Activated CD4-positive, alpha-beta memory T cell treated with anti-CD3 and anti-CD28 coated beads for 36 hours (primary cell): Measurements from ENCODE around the gene VPS9D1. TPM values are rescaled to one million over a fixed set of nuclear protein-coding genes. Genes with fewer than 3 reads are reported as not detected.
"Not testable (repeated sequence)": the region's sequence is repeated elsewhere in the genome, so short reads cannot be mapped to it uniquely, and the experiment has no call there.

ENCODE experiments used
- CTCF ChIA-PET: fragments of 350-600 bp; sonication (Branson Sonifier 250); formaldehyde crosslinking; loops from one replicate; lab custom pipeline; 2021; ENCODE audit warnings: antibody characterized with exemption, inconsistent platforms; lab: Charles Lee
- POLR2A ChIA-PET: fragments of 350-600 bp; sonication (Branson Sonifier 250); formaldehyde crosslinking; loops from one replicate; lab custom pipeline; 2021; ENCODE audit warnings: antibody characterized with exemption; lab: Charles Lee
- DNase-seq: peaks from one replicate; pipeline ENCODE4 v3.0.0-alpha.2; 2020
- H3K27ac Mint-ChIP-seq: one replicate; pipeline ENCODE4 v1.8.0; 2021; ENCODE audit warnings: mixed read lengths
- H3K27me3 Mint-ChIP-seq: one replicate; pipeline ENCODE4 v1.8.0; 2021; ENCODE audit warnings: mixed read lengths
- H3K36me3 Mint-ChIP-seq: one replicate; pipeline ENCODE4 v1.8.0; 2021; ENCODE audit warnings: mixed read lengths
- H3K4me1 Mint-ChIP-seq: one replicate; pipeline ENCODE4 v1.8.0; 2021; ENCODE audit warnings: low read depth, mixed read lengths
- H3K4me3 Mint-ChIP-seq: one replicate; pipeline ENCODE4 v1.8.0; 2021; ENCODE audit warnings: mild to moderate bottlenecking, mixed read lengths
- H3K9me3 Mint-ChIP-seq: one replicate; pipeline ENCODE4 v1.8.0; 2021; ENCODE audit warnings: mixed read lengths
- intact Hi-C: fragments of 100-400 bp; cut with micrococcal nuclease; formaldehyde crosslinking; loops from one replicate; pipeline ENCODE4 v1.15.1; 2023
- total RNA-seq, 2 experiments: library from RNA; stranded (reverse); gene quantifications; one replicate each; pipeline ENCODE4 v1.2.3, GENCODE V29; 2021

Gene VPS9D1
- total RNA-seq, 2 experiments from 2014 or later = 2.9 to 3.2 TPM

DNA sequence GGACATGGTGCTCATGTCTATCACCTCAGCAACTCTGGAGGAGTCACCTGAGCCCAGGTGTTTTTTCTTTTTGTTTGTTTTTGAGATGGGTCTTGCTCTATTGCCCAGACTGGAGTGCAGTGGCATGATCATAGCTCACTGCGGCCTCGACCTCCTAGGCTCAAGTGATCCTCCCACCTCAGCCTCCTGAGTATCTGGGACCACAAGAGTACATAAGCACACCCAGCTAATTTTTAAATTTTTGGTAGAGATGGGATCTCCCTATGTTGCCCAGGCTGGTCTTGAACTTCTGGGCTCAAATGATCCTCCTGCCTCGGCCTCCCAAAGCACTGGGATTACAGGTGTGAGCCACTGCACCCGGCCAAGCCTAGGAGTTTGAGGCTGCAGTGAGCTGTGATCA is 31.1 kb downstream of the VPS9D1 start:
- intact Hi-C loops, H3K4me3 Mint-ChIP-seq, POLR2A ChIA-PET, H3K27me3 Mint-ChIP-seq, H3K9me3 Mint-ChIP-seq, DNase-seq, H3K27ac Mint-ChIP-seq: not testable (repeated sequence)
- Mint-ChIP-seq H3K36me3 (peaks cover 20% of the 10 kb centered on the region), H3K4me1 (peaks cover 15% of the 10 kb centered on the region)
- CTCF ChIA-PET = interaction anchor here (0.9 kb wide), 1 partner anchor 11 kb away, joined by 6 read pairs; no protein-coding TSS in a partner anchor

DNA sequence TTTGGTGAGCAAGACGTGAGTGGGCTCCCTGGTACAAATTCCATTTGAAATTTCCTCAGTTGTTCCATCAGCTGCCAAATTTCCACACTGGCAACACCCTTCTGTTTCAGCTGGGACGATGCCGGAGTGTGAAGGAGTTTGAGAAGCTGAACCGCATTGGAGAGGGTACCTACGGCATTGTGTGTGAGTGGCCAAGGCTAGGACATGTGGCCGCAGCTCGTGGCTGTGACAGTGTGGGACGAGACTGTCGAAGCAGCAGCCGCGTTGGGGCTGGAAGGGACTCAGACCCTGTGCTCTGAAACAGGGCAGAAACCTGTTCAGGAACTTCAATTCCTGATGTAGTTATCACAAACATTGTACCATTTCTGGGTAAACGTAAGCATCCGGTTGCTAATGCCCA is 31.6 kb downstream of the VPS9D1 start:
- H3K27ac Mint-ChIP-seq = no peak overlapping the region
- ChIA-PET CTCF (interaction anchor here (0.9 kb wide), 1 partner anchor 11 kb away, joined by 6 read pairs; no protein-coding TSS in a partner anchor), POLR2A (no interaction called here)
- no peaks in the 10 kb centered on the region for H3K27me3 Mint-ChIP-seq
- H3K9me3 Mint-ChIP-seq = no peaks in the 10 kb centered on the region
- no peak overlapping the region for H3K4me3 Mint-ChIP-seq
- intact Hi-C loops = no loop called here
- peaks cover 15% of the 10 kb centered on the region for H3K4me1 Mint-ChIP-seq
- H3K36me3 Mint-ChIP-seq = peaks cover 20% of the 10 kb centered on the region
- no peak for DNase-seq

DNA sequence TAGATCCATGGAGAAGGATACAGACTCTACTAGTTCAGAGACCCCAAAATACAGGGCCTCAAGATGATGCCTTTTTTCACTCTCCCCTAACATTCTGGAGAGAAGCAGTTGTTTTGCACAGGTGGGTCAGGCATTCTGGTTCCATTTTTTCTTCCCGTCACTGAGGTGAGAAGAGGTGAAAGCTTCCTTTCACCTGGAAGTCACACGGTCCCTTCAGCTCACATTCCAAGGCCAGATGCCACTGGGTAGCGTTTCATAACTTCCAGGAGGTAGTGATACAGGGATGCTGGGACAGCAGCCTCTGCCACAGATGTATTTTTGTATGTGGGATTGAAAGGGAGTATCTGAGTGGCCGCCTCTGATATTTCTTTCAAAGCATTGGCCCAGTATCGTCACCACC is 32.3 kb downstream of the VPS9D1 start:
- Mint-ChIP-seq H3K4me1 (peaks cover 15% of the 10 kb centered on the region), H3K27me3 (no peaks in the 10 kb centered on the region), H3K4me3 (peak overlapping the region; percentile 92), H3K9me3 (no peaks in the 10 kb centered on the region), H3K27ac (no peak overlapping the region), H3K36me3 (peaks cover 17% of the 10 kb centered on the region)
- POLR2A ChIA-PET = no interaction called here
- intact Hi-C loops = no loop called here
- CTCF ChIA-PET = interaction anchor here (0.9 kb wide), 1 partner anchor 12 kb away, joined by 3 read pairs; no protein-coding TSS in a partner anchor
- no peak for DNase-seq

DNA sequence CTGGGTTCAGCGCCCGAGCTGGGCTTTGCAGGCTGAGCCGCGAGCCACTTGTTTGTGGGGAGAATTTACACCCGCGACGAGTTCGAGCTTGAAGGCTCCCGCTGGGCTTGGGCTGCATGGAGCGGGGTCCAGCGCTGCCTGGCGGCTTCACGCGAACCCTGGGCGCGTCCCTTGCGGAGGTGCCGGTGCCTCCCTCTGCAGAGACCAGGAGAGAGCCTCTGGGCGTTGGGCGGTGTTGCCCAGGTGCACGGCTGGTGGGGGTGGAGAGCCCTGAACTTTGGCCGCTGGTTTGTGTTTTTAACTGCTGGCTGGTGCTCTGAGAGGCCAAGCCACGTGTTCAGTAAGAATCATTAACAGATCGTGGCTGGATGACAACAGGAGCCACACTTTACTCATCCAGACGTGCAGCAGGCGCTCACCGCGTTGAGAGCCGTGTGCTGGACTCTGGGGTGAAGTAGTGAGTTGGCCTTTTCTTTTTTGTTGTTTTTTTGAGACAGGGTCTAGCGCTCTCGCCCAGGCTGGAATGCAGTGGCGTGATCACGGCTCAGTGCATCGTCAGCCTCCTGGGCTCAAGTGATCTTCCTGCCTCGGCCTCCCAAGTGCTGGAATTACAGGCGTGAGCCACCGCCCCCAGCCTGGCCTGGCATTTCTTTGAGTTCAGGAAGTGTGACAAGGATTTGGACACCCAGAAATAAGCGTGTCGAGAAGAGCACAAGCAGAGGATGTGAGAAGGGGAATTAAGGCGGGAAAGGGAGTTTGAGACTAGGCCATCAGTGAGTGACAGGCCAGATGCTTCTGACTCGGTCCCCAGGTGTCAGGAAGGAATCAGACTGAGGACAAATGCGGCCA is 33.4 kb downstream of the VPS9D1 start:
- H3K27ac Mint-ChIP-seq = peak overlapping the region; percentile 70
- peak; percentile 47 for DNase-seq
- H3K36me3 Mint-ChIP-seq = peaks cover 14% of the 10 kb centered on the region
- intact Hi-C loops = no loop called here
- H3K27me3 Mint-ChIP-seq = no peaks in the 10 kb centered on the region
- peak overlapping the region; percentile 92 for H3K4me3 Mint-ChIP-seq
- H3K9me3 Mint-ChIP-seq = no peaks in the 10 kb centered on the region
- POLR2A ChIA-PET = interaction anchor here (1.5 to 2.1 kb wide), 2 partner anchors 13 to 37 kb away, joined by 3 to 12 read pairs; partner anchors contain the start of gene SPATA2L
- H3K4me1 Mint-ChIP-seq = peaks cover 15% of the 10 kb centered on the region
- CTCF ChIA-PET = interaction anchor here (0.6 to 2.6 kb wide), 4 partner anchors 13 to 239 kb away, joined by 3 to 31 read pairs (median 8); partner anchors contain the start of gene SPATA2L

DNA sequence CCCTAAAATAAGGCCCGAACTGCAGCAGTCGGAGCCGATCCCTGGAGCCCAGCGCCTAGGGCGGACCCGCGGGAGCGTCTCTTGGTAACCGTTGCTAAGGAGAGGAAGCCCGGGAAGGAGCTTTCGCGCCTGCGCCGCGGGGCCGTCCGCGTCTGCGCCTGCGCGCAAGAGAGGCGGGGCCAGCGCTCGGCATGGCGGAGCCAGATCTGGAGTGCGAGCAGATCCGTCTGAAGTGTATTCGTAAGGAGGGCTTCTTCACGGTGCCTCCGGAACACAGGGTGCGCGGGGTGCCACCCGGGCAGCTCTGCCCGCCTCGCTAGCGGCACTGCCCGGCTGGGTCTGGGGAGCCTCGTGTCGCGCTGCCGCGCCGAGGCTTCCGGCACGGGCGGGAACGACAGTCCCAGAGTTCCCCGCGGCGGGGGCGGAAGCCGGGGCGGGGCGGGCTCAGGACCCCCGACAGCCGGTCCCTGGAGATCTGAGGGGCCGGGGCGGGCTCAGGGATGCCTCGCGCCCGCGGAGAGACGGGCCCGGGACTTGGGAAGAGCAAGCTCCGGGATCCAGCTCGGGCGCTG is 34.1 kb downstream of the VPS9D1 start, which contains the start of gene CDK10:
TSS of gene CDK10 (plus strand) at position 170 of the 572 bp plus-strand sequence. CDS start at position 192, 22 bp downstream.
- H3K4me1 Mint-ChIP-seq = peaks cover 15% of the 10 kb centered on the region
- H3K9me3 Mint-ChIP-seq = no peaks in the 10 kb centered on the region
- H3K36me3 Mint-ChIP-seq = peaks cover 14% of the 10 kb centered on the region
- intact Hi-C loops = loop anchor here (1.0 kb wide), 3 partner anchors 14 to 126 kb away; partner anchors contain the start of gene RPL13
- CTCF ChIA-PET = interaction anchor here (0.6 to 2.6 kb wide), 4 partner anchors 13 to 239 kb away, joined by 3 to 31 read pairs (median 8); partner anchors contain the start of gene SPATA2L
- DNase-seq = peak; percentile 94
- POLR2A ChIA-PET = interaction anchor here (1.5 to 2.1 kb wide), 2 partner anchors 14 to 37 kb away, joined by 3 to 12 read pairs; partner anchors contain the start of gene SPATA2L
- peak within 1 kb of the TSS; percentile 90 for H3K27ac Mint-ChIP-seq
- peak within 1 kb of the TSS; percentile 92 for H3K4me3 Mint-ChIP-seq
- no peaks in the 10 kb centered on the region for H3K27me3 Mint-ChIP-seq

DNA sequence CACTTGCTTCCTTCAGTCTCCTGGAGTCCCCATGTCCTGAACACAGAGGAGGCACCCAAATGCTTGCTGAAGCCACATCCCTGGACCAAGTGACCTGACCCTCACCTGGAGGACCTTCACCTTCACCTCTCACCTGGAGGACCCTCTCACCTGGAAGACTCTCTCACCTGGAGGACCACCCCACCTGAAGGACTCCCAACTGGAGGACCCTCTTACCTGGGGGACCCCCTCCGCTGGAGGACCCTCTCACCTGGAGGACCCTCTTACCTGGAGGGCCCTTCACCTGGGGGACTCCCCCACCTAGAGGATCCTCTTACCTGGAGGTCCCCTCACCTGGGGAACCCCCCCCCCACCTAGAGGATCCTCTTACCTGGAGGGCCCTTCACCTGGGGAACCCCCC is 34.8 kb downstream of the VPS9D1 start:
- Mint-ChIP-seq H3K4me1 (peaks cover 15% of the 10 kb centered on the region), H3K27me3 (no peaks in the 10 kb centered on the region), H3K4me3 (no peak overlapping the region), H3K9me3 (no peaks in the 10 kb centered on the region), H3K27ac (no peak overlapping the region), H3K36me3 (peaks cover 10% of the 10 kb centered on the region)
- ChIA-PET CTCF (interaction anchor here (1.1 to 2.6 kb wide), 3 partner anchors 14 to 175 kb away, joined by 3 to 31 read pairs (median 14); partner anchors contain the start of gene SPATA2L), POLR2A (interaction anchor here (1.5 to 2.1 kb wide), 2 partner anchors 15 to 38 kb away, joined by 3 to 12 read pairs; partner anchors contain the start of gene SPATA2L)
- intact Hi-C loops = loop anchor here (1.0 kb wide), 3 partner anchors 14 to 126 kb away; partner anchors contain the start of gene RPL13
- DNase-seq = no peak

DNA sequence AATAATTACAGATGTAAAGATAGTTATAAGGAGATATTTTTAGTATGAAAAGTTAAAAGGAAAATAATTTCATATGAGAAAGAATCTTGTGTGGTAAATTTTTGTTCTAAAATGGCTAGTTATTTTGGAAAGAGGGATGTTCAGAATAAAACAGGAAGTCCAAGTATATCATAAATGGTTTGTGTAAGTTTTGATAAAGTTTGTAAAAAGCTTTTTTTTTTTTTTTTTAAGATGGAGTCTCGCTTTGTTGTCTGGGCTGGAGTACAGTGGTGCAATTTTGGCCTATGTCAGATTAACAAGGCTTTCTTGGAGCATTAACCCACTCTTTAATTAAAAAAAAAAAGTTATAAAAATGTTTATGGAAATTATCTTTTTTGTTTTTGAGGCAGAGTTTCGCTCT is 42.4 kb downstream of the VPS9D1 start:
- Mint-ChIP-seq H3K27ac (no peak overlapping the region), H3K9me3 (peaks cover 4% of the 10 kb centered on the region), H3K36me3 (no peaks in the 10 kb centered on the region), H3K4me3 (no peak overlapping the region), H3K27me3 (no peaks in the 10 kb centered on the region), H3K4me1 (no peaks in the 10 kb centered on the region)
- intact Hi-C loops = no loop called here
- POLR2A ChIA-PET = no interaction called here
- no peak for DNase-seq
- CTCF ChIA-PET = interaction anchor here (2.7 kb wide), 1 partner anchor 22 kb away, joined by 9 read pairs; no protein-coding TSS in a partner anchor

DNA sequence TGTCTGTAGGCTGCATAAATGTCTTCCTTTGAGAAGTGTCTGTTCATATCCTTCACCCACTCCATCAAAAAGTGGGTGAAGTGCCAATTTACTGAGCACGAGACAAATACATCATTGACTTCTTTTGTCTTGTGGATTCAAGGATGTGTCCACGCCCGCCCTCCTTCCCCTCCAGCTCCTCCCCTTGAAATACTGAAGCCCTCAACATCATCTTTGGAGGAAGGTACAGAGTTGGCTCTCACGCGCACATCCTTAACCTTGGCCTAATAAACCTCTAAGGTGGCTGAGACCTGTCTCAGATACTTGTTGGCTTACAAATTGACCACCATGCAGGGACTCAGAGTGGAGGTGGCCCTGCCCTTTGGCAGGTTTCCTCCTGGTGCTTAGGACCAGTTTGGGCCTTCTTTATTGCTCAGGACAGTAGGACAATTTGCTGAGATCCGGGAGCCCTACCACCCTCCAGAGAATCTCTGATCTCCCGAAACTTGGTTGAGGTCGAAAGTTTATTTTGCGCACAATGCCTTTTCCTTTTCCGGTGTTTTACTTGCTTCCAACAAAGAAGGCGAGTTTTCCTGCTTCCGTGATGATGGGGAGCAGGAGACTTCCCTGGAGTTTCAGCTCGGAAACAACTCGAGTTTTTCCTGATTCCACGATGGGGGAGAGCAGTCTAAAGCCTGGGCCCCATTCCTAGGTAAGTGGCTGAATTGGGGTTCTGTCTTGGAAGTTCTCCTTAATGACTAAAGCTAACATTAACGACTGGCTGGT is 48.3 kb downstream of the VPS9D1 start:
- Mint-ChIP-seq H3K9me3 (no peaks in the 10 kb centered on the region), H3K4me1 (peaks cover 11% of the 10 kb centered on the region), H3K27me3 (no peaks in the 10 kb centered on the region), H3K27ac (no peak overlapping the region), H3K36me3 (no peaks in the 10 kb centered on the region), H3K4me3 (no peak overlapping the region)
- POLR2A ChIA-PET = no interaction called here
- DNase-seq = no peak
- CTCF ChIA-PET = interaction anchor here (1.4 kb wide), 1 partner anchor 31 kb away, joined by 3 read pairs; no protein-coding TSS in a partner anchor
- intact Hi-C loops = no loop called here

DNA sequence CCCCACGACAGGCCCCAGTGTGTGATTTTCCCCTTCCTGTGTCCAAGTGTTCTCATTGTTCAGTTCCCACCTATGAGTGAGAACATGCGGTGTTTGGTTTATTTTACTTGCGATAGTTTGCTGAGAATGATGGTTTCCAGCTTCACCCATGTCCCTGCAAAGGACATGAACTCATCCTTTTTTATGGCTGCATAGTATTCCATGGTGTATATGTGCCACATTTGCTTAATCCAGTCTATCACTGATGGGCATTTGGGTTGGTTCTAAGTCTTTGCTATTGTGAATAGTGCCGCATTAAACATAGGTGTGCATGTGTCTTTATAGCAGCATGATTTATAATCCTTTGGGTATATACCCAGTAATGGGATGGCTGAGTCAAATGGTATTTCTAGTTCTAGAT is 49.1 kb downstream of the VPS9D1 start:
- CTCF ChIA-PET = interaction anchor here (0.6 to 0.7 kb wide), 3 partner anchors 27 to 150 kb away, joined by 3 to 7 read pairs (median 3); no protein-coding TSS in a partner anchor
- intact Hi-C loops, H3K36me3 Mint-ChIP-seq, DNase-seq, H3K27me3 Mint-ChIP-seq, H3K4me3 Mint-ChIP-seq, H3K27ac Mint-ChIP-seq, H3K9me3 Mint-ChIP-seq, POLR2A ChIA-PET: not testable (repeated sequence)
- peaks cover 11% of the 10 kb centered on the region for H3K4me1 Mint-ChIP-seq

DNA sequence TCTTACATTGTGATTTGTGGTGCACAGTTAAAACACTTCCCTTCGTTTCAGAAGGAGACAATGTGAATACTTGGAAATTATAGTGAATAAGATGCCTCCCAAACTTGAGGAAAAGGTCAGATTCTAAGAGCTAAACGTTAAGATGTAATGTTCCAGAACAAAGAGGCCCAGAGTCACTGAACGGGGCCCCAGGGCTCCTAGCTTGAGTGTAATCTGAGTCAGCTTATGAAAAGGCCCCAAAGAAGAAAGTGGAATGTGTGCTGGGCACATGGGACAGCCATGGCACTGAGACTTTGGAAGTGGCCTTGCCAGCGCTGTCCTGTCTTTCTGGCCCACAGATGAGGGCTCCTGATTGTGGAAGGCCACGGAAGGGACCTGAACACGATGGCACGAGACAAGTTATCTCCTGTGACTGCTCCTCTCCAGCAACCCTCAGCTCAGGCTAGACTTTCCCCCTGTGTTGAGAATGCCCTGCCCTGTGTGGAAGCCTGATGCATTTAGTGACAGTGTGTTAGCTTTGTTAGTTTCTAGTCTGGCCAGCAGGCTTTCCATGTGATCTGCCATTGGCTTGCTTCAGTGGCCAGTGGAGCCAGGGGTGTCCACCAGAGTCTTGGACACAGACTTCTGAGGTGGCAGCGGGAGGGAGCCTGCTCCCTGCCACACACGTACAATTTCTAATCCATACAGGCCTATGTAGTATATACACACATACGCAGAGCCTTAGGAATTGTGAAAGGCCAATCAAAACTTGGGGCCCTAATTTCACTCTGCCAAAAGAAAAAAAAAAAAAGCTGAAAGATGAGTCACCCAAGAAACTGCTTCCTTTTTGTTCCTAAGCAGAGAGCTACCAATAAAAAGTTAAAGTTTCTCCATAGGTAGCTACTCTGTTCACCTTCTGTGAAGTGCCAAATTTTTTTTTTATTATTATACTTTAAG is 49.9 kb downstream of the VPS9D1 start:
- intact Hi-C loops = no loop called here
- no peaks in the 10 kb centered on the region for H3K27me3 Mint-ChIP-seq
- no peak overlapping the region for H3K4me3 Mint-ChIP-seq
- peaks cover 11% of the 10 kb centered on the region for H3K4me1 Mint-ChIP-seq
- no peaks in the 10 kb centered on the region for H3K9me3 Mint-ChIP-seq
- H3K27ac Mint-ChIP-seq = no peak overlapping the region
- CTCF ChIA-PET = interaction anchor here (0.6 to 1.1 kb wide), 4 partner anchors 28 to 149 kb away, joined by 3 to 7 read pairs (median 4); no protein-coding TSS in a partner anchor
- no peak for DNase-seq
- no peaks in the 10 kb centered on the region for H3K36me3 Mint-ChIP-seq
- POLR2A ChIA-PET = no interaction called here
